Upper lobe of right lung (tissue), 1 donor: ENCODE measurements around the gene PPP1R18. TPM values are rescaled to one million over a fixed set of nuclear protein-coding genes. Genes with fewer than 3 reads are reported as not detected.
A peak's percentile ranks its signal among the peaks of the same experiment; 100 is the strongest.
"Not testable (repeated sequence)": the region's sequence is repeated elsewhere in the genome, so short reads cannot be mapped to it uniquely, and the experiment has no call there.

Experiments
- ATAC-seq: fragments of 200-7000 bp; cut with Tn5 transposase; one replicate; pipeline ENCODE4 v1.9.1; 2020; ENCODE audit warnings: mild to moderate bottlenecking, moderate library complexity
- DNase-seq: peaks from one replicate; pipeline ENCODE4 v3.0.0-alpha.2; 2020
- H3K27ac ChIP-seq: fragments of 200-600 bp; one replicate; pipeline ENCODE4 v1.8.0; 2022
- H3K27me3 ChIP-seq: fragments of 200-600 bp; one replicate; pipeline ENCODE4 v1.8.0; 2022; ENCODE audit warnings: mild to moderate bottlenecking
- H3K36me3 ChIP-seq: fragments of 200-600 bp; one replicate; pipeline ENCODE4 v1.8.0; 2022
- H3K4me1 ChIP-seq: fragments of 200-600 bp; one replicate; pipeline ENCODE4 v1.8.0; 2022
- H3K4me3 ChIP-seq: fragments of 200-600 bp; one replicate; pipeline ENCODE4 v1.8.0; 2022; ENCODE audit warnings: mild to moderate bottlenecking
- H3K9me3 ChIP-seq: fragments of 200-600 bp; one replicate; pipeline ENCODE4 v1.8.0; 2022
- CTCF ChIP-seq: fragments of 200-600 bp; IDR thresholded peaks from one replicate; pipeline ENCODE4 v1.8.0; 2022; ENCODE audit warnings: antibody characterized with exemption
- intact Hi-C: fragments of 100-400 bp; cut with DNase I; formaldehyde crosslinking; loops from one replicate; pipeline ENCODE4 v1.11.0; 2022
- total RNA-seq: library from RNA; stranded (reverse); fragmentation: NEBNext Ultra II Directional; extraction: Animal tissue kit (Norgen Biotek cat#: 25700); gene quantifications from one replicate; pipeline ENCODE4 v1.2.1, GENCODE V29; 2021
- donor health status: DM: no; HTN: yes; CAD: no; lungs with severe emphysema.

PPP1R18 gene
- total RNA-seq, 1 donor from 2014 or later: 72.8 TPM

- peak; percentile 97 for ATAC-seq
- peaks cover 53% of the 10 kb centered on the region for H3K36me3 ChIP-seq
These were observed 13.8 kb downstream of the PPP1R18 start, which contains the start of gene DHX16 for GRCh38 chr6:30672445-30673253. TSS of gene DHX16 (minus strand) at chr6:30673006. CDS start at chr6:30672841, 165 bp downstream.

GRCh38 chr6:30670760-30671527, 15.5 kb downstream of the PPP1R18 start:
- intact Hi-C loops: no loop called here
- Histone ChIP-seq H3K36me3 (peaks cover 53% of the 10 kb centered on the region), H3K4me3 (no peak overlapping the region), H3K9me3 (no peaks in the 10 kb centered on the region), H3K4me1 (peaks cover 16% of the 10 kb centered on the region), H3K27me3 (no peaks in the 10 kb centered on the region), H3K27ac (no peak overlapping the region)
- ATAC-seq (no peak), DNase-seq (no peak)
- peak; percentile 9 for TF ChIP-seq CTCF

More at GRCh38 chr6:30672445-30673253, 13.8 kb downstream of the PPP1R18 start, which contains the start of gene DHX16:
- TF ChIP-seq CTCF: peak; percentile 89
- peak; percentile 96 for DNase-seq
- H3K9me3 ChIP-seq: no peaks in the 10 kb centered on the region
- intact Hi-C loops: no loop called here
- H3K27ac ChIP-seq: peak within 1 kb of the TSS; percentile 68
- H3K27me3 ChIP-seq: no peaks in the 10 kb centered on the region
- H3K4me3 ChIP-seq: peak within 1 kb of the TSS; percentile 95
- peaks cover 16% of the 10 kb centered on the region for H3K4me1 ChIP-seq

GRCh38 chr6:30666300-30666699, 20.1 kb downstream of the PPP1R18 start:
- H3K27ac ChIP-seq, H3K27me3 ChIP-seq, intact Hi-C loops, H3K4me1 ChIP-seq, H3K4me3 ChIP-seq, H3K9me3 ChIP-seq, DNase-seq, ATAC-seq: not testable (repeated sequence)
- peaks cover 96% of the 10 kb centered on the region for H3K36me3 ChIP-seq

- no peak for DNase-seq
- ATAC-seq: no peak
- peaks cover 100% of the 10 kb centered on the region for H3K36me3 ChIP-seq
- no peaks in the 10 kb centered on the region for H3K27me3 ChIP-seq
- intact Hi-C loops: no loop called here
- no peak overlapping the region for H3K27ac ChIP-seq
- no peak for TF ChIP-seq CTCF
- no peaks in the 10 kb centered on the region for H3K4me1 ChIP-seq
- H3K9me3 ChIP-seq: no peaks in the 10 kb centered on the region
- H3K4me3 ChIP-seq: no peak overlapping the region
These were observed 21.3 kb downstream of the PPP1R18 start for GRCh38 chr6:30664994-30665767.

- H3K27ac ChIP-seq, H3K4me3 ChIP-seq, H3K27me3 ChIP-seq, ATAC-seq, intact Hi-C loops, DNase-seq, H3K4me1 ChIP-seq, H3K9me3 ChIP-seq: not testable (repeated sequence)
- H3K36me3 ChIP-seq: peaks cover 100% of the 10 kb centered on the region
These were observed 28.5 kb downstream of the PPP1R18 start for GRCh38 chr6:30657922-30658321.

- intact Hi-C loops: no loop called here
- TF ChIP-seq CTCF: no peak
- ATAC-seq (no peak), DNase-seq (no peak)
- no peaks in the 10 kb centered on the region for H3K27me3 ChIP-seq
- H3K27ac ChIP-seq: no peak overlapping the region
- H3K4me1 ChIP-seq: no peaks in the 10 kb centered on the region
- peaks cover 100% of the 10 kb centered on the region for H3K36me3 ChIP-seq
- no peaks in the 10 kb centered on the region for H3K9me3 ChIP-seq
- no peak overlapping the region for H3K4me3 ChIP-seq
These were observed 29.0 kb downstream of the PPP1R18 start for GRCh38 chr6:30657454-30657853.
